Ectodermal cell (in vitro differentiated cells): ENCODE results near the gene SARM1.

Source experiments
- H3K27ac ChIP-seq: 2 replicates; pipeline ENCODE4 v1.7.0; 2013; ENCODE audit warnings: mild to moderate bottlenecking, low read depth, low read length; ENCODE audit not compliant: insufficient read depth, poor library complexity, severe bottlenecking
- H3K27me3 ChIP-seq: 2 replicates; pipeline ENCODE4 v1.7.0; 2013; ENCODE audit warnings: mild to moderate bottlenecking, low read length; ENCODE audit not compliant: insufficient read depth, control insufficient read depth, poor library complexity, severe bottlenecking
- H3K36me3 ChIP-seq: one replicate; pipeline ENCODE4 v1.7.0; 2013; ENCODE audit warnings: low read length; ENCODE audit not compliant: control insufficient read depth, insufficient read depth
- H3K4me1 ChIP-seq: one replicate; pipeline ENCODE4 v1.7.0; 2013; ENCODE audit warnings: low read length; ENCODE audit not compliant: control insufficient read depth, insufficient read depth
- H3K4me3 ChIP-seq: 2 replicates; pipeline ENCODE4 v1.7.0; 2013; ENCODE audit warnings: low read depth, low read length, control low read depth; ENCODE audit not compliant: insufficient read depth
- H3K9me3 ChIP-seq: 2 replicates; pipeline ENCODE4 v1.7.0; 2013; ENCODE audit warnings: mild to moderate bottlenecking, low read length, moderate library complexity; ENCODE audit not compliant: control insufficient read depth
- WGBS, 2 experiments: methylation state at CpG; one replicate each; pipeline ENCODE4 v1.1.7; 2013; ENCODE audit warnings: missing lambda C conversion rate in 2 of 2; 5-methylcytosine and 5-hydroxymethylcytosine counted together

The SARM1 gene

GRCh38 chr17:28447396-28447760 is 75.9 kb downstream of the SARM1 start:
- 86 to 90% methylated on average over 5 of the region's 5 CpGs for WGBS, 2 experiments
- no peaks in the 10 kb centered on the region for H3K27me3 ChIP-seq

GRCh38 chr17:28449859-28450258 is 78.4 kb downstream of the SARM1 start:
- WGBS, 2 experiments: 80% methylated on average over 1 of the region's 1 CpG; no CpG with 5 or more reads in 1 of the 2 experiments
- Histone ChIP-seq H3K27ac (no peak overlapping the region), H3K27me3 (no peaks in the 10 kb centered on the region), H3K4me1 (no peaks in the 10 kb centered on the region), H3K36me3 (no peaks in the 10 kb centered on the region), H3K9me3 (no peaks in the 10 kb centered on the region), H3K4me3 (no peak overlapping the region)

More at GRCh38 chr17:28447396-28447760, 75.9 kb downstream of the SARM1 start:
- no peak overlapping the region for H3K4me3 ChIP-seq
- no peaks in the 10 kb centered on the region for H3K36me3 ChIP-seq
- no peaks in the 10 kb centered on the region for H3K4me1 ChIP-seq
- no peaks in the 10 kb centered on the region for H3K9me3 ChIP-seq
- no peak overlapping the region for H3K27ac ChIP-seq
